AG09309 (cell line): Measurements from ENCODE around the gene SLC37A2.

Source experiments
- DNase-seq: peaks from one replicate; pipeline ENCODE4 v3.0.0-alpha.2; 2010; ENCODE audit warnings: low read depth
- H3K4me3 ChIP-seq: 2 replicates; pipeline ENCODE4 v1.5.1; 2011; ENCODE audit warnings: mild to moderate bottlenecking, low read depth, low read length, moderate library complexity; ENCODE audit not compliant: control insufficient read depth
- TF ChIP-seq, protein P1 (sequence below): IDR thresholded peaks from 2 replicates; pipeline ENCODE4 v1.5.1; 2011; ENCODE audit warnings: mild to moderate bottlenecking, low read depth, low read length, inconsistent platforms; ENCODE audit not compliant: insufficient read depth, control insufficient read depth; ENCODE audit errors: missing control alignments

Gene SLC37A2

DNA sequence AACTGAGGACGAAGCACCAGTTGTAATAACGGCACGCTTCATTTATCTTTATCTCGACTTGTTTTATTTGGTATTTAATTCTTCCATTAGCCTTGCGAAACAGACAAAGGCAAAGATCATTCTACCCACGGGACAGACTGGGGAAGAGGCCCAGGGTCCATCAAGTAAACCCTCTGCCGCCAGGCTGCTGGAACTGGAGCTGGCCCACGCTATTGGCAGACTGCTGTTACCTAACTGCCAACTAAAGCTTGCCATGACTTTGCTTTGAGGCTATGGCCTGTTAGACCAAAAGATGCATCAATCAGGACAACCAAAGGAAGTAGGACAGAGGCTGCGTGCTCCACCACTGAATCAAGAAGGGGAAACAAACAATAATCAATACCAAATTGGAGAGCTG is 49.1 kb downstream of the SLC37A2 start:
- TF ChIP-seq, protein P1, sequence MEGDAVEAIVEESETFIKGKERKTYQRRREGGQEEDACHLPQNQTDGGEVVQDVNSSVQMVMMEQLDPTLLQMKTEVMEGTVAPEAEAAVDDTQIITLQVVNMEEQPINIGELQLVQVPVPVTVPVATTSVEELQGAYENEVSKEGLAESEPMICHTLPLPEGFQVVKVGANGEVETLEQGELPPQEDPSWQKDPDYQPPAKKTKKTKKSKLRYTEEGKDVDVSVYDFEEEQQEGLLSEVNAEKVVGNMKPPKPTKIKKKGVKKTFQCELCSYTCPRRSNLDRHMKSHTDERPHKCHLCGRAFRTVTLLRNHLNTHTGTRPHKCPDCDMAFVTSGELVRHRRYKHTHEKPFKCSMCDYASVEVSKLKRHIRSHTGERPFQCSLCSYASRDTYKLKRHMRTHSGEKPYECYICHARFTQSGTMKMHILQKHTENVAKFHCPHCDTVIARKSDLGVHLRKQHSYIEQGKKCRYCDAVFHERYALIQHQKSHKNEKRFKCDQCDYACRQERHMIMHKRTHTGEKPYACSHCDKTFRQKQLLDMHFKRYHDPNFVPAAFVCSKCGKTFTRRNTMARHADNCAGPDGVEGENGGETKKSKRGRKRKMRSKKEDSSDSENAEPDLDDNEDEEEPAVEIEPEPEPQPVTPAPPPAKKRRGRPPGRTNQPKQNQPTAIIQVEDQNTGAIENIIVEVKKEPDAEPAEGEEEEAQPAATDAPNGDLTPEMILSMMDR = no peak
- peak overlapping the region; percentile 34 for H3K4me3 ChIP-seq
- DNase-seq = no peak

DNA sequence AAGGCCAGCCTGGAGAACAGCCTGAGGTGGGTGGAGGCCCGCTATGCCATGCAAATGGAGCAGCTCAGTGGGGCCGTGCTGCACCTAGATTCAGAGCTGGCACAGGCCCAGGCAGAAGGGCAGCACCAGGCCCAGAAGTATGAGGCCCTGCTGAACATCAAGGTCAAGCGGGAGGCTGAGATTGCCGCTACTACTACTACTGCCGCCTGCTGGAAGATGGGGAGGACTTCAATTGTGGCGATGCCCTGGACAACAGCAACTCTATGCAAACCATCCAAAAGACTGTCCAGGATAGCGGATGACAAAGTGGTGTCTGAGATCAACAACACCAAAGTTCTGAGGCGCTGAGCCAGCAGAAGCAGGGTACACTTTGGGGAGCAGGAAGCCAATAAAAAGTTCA is 51.4 kb downstream of the SLC37A2 start:
- DNase-seq = no peak
- no peak overlapping the region for H3K4me3 ChIP-seq
- TF ChIP-seq, protein P1 = peak; percentile 18

DNA sequence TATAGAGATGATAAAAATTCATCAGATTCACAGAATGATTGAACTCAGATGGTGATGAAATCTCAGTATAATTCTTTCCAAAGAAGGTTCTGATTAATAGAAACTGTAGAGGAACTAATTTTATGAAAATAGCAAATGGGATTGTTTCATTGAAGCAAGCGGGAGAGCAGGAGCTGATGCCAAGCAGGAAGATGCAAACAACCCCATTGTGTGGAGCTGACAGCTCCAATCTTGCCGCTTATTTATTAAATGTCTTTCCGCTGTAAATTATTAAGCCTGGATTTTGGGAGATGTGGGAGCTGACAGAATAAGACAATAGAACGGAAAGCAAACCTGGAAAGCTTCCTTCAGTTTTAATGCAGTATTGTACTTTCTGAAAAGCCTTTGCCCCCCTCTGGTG is 54.3 kb downstream of the SLC37A2 start:
- no peak for DNase-seq
- TF ChIP-seq, protein P1 = no peak

DNA sequence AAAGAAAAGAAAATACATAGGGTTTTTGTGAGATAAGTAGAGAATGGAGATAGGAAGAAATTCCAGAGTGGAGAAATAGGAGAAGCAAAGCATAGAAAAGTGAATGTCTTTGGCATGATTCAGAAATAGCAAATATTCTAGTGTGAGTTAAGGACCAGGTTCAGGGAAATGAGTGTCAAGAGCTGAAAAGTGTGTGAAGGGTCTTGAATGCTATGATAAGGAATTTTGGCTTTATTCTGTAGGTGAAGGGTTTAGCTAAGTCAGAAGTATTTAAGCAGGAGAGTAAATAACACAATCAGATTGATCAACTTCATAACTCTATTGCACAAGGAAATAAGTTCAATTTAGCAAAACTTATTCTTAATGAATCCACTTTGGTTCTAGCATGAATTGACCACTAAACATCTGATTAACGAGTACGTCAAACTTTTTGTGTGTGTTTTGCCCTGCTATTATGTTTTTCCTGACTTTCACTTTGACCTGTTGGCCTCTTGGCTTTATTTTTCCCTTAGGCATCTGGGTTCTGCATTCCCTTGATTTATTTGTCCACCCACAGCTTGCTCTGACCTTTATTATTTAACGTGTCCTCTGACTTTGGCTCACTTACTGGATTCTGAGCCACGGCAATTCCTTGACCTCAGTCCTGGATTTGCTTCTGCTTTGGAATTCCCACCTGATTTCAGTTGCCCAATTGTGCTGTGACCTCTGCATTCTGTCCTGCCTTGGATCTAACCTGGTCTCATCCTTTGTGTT is 60.3 kb downstream of the SLC37A2 start:
- no peak overlapping the region for H3K4me3 ChIP-seq
- TF ChIP-seq, protein P1 = no peak
- no peak for DNase-seq

More for the DNA sequence above, 54.3 kb downstream of the SLC37A2 start:
- no peak overlapping the region for H3K4me3 ChIP-seq

DNA sequence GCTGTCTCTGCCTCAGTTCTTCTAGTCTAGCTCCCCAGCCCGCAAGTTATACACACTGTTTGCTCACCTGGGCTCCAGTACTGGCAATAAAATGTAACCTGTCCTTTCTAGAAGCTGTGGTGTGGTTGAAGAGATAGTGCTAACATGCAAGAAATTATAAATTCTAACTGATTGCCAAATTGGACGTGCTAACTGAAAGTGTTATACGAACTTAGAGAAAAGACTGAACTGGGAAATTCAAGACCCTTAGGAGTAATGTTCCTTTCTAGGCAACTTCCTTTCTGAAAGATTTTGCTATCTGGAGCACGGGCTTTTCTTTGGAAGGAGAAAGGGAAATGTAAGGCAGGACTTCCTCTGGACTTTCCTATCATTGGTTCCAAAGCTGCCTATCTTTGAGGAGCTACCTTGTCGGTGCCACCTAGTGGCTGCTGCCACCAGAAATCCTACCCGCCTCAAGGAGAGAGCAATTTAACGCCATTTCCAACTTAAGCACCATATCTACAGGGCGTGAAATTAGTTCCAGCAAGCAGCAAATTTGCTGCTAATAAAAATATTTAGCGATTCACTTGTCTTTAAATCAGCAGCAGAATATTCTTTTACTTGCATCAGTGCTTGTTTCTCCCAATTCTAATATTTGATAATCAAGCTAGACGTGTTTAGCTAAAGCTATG is 61.0 kb downstream of the SLC37A2 start:
- TF ChIP-seq, protein P1 = peak; percentile 28
- H3K4me3 ChIP-seq = no peak overlapping the region
- no peak for DNase-seq

DNA sequence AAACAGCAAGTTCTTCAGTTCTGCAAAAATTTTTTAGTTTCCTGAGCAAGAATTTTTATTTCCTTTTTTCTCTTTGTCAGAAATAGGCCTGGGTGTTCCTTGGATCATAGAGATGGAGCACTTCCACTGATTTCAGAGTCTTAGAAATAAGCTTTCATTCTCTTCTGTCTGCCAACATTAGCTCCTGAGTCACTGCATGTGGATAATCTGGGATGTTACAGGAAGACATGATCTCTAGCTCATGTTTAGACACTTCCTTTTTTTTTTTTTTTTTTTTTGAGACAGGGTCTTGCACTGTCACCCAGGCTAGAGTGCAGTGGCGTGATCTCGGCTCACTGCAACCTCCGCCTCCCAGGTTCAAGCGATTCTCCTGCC is 61.5 kb downstream of the SLC37A2 start:
- H3K4me3 ChIP-seq = no peak overlapping the region
- TF ChIP-seq, protein P1 = no peak
- DNase-seq = no peak

DNA sequence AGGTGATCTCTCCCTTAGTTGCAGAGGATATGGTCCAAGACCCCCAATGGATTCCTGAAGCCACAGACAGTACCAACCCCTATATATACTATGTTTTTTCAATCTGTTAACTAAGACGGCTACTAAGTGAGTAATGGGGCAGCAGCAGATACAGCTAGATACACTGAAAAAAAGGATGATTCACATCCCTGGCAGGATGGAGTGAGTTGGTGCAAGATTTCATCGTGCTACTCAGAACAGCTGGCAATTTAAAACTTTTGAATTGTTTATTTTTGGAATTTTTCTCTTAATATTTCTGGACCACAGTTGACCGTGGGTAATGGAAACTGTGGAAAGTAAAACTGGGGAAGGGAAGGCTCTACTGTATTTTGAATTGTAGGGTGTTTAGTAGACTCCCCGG is 65.3 kb downstream of the SLC37A2 start:
- DNase-seq = peak; percentile 17
- TF ChIP-seq, protein P1 = no peak
- no peak overlapping the region for H3K4me3 ChIP-seq
